Stimulated activated naive CD4-positive, alpha-beta T cell (primary cell): ENCODE measurements around the gene MCMBP.
A peak's percentile ranks its signal among the peaks of the same experiment; 100 is the strongest.
"Not testable (repeated sequence)": the region's sequence is repeated elsewhere in the genome, so short reads cannot be mapped to it uniquely, and the experiment has no call there.

Experiments used
- DNase-seq, 6 experiments: peaks; one replicate each; lab custom pipeline; 2025; lab: John Stamatoyannopoulos, UW

Gene MCMBP

DNA sequence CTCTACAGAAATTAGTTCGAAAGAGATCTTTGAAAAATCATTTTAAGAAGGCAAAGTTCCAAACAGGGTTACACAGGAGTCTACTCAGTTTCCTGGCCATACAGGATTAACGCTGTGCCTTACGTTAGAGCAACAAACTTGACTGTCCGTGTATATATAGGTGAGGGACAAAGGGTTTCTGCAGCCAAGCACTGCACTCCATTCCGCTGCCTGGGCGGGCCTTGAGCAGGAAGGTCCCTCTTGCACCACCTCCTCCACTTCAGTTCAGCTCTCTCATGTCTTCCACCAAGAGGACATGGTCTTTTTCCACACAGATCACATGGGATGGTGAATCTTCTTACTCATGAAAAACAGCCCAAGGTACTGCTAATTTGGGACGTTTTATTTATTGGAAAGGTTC is 43.2 kb downstream of the MCMBP start:
- DNase-seq: no peak

- no peak for DNase-seq
These were observed 45.2 kb downstream of the MCMBP start for GRCh38 chr10:119827430-119827829.

- no peak for DNase-seq
These were observed 45.9 kb downstream of the MCMBP start for GRCh38 chr10:119826771-119827170.

GRCh38 chr10:119824299-119824698 is 48.3 kb downstream of the MCMBP start:
- no peak for DNase-seq

- DNase-seq: no peak
These were observed 51.5 kb downstream of the MCMBP start for GRCh38 chr10:119821182-119821581.

- no peak for DNase-seq
These were observed 53.8 kb downstream of the MCMBP start for GRCh38 chr10:119818889-119819270.

DNA sequence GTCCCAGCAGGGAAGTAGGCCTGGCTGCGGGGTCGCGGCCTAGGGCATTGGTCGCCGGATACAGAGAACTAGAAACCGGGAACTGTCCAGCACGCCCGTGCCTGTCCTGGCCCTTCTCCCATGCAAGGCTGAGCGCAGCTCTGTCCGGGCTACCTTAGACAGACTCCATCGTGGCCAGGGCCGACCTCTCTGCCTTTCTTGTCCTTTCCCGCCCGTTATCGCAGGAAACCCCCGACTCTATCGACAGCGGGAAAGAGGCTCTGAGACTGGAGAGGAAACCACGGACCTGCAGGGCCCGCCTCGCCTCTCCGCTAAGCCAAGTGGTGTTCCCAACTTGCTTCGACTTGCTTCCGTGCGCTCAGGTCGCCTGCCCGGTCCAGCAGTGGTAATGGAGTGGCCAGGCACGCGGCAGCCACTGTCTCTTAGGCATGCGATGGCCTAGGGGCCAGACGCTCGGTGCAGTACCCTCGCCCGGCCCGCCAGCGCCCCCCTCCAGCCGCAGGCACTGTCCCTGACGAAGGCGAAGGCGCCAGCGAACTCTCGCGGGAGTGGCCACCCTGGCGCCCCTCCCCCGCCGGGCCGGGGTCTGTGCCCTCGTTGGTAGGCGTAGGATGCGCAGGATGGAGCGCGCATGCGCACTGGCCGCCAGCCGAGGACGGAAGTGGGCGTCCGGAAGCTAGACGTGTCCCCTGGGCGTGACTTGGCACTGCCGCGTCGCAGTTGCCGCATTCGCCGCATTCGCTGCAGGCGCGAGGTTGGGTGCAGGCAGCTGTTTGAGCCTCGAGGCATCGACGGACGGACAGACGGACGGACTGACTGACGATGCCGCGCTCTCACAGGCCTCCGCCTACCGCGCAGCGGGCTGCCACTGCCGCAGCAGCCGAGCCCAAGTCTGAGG is 54.4 kb downstream of the MCMBP start:
- peak in 1 of 6 experiments; percentile 8 for DNase-seq

- DNase-seq: no peak
These were observed 57.0 kb downstream of the MCMBP start for GRCh38 chr10:119815671-119816070.

GRCh38 chr10:119812684-119813083 is 60.0 kb downstream of the MCMBP start:
- no peak for DNase-seq

DNA sequence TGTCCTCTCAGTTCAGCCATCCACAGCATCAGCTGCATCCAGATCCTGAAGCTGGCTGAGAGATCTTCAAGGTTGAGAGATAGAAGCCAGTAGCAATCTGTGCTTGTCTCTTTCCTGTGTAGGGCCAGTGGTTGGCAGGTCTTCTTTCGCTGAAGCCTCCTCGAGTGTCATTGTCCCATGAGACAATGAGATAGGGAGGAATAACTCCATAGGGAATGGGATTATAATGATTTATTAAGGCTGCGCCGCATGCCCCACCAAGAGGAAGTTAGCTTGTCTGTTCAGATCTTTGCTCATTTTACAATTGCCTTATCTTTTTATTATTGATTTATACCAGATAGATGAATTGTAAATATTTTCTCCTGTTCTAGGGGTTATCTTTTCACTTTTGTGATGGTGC is 61.5 kb downstream of the MCMBP start:
- no peak for DNase-seq

- no peak for DNase-seq
These were observed 64.5 kb downstream of the MCMBP start for GRCh38 chr10:119807960-119808697.

- no peak for DNase-seq
These were observed 66.1 kb downstream of the MCMBP start for GRCh38 chr10:119806334-119807130.

- DNase-seq: no peak
These were observed 66.9 kb downstream of the MCMBP start for GRCh38 chr10:119805702-119806230.

DNA sequence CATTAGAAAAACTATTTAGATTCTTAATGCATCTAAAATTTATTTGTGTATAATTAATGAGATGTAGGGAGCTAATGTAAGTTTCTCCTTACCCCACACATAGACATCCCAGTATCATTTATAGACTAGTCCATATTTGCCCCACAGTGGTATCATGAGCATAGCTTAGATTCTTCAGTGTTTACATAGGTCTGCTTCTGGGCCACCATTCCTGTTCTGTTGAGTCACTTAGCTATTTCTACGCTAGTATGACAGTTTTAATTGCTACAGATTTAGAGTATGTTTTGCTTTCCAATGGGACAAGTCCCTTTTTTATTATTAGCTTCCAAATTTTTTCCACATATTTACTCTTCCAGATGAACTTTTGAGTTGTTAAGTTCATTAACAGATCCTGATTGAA is 69.4 kb downstream of the MCMBP start:
- no peak for DNase-seq

DNA sequence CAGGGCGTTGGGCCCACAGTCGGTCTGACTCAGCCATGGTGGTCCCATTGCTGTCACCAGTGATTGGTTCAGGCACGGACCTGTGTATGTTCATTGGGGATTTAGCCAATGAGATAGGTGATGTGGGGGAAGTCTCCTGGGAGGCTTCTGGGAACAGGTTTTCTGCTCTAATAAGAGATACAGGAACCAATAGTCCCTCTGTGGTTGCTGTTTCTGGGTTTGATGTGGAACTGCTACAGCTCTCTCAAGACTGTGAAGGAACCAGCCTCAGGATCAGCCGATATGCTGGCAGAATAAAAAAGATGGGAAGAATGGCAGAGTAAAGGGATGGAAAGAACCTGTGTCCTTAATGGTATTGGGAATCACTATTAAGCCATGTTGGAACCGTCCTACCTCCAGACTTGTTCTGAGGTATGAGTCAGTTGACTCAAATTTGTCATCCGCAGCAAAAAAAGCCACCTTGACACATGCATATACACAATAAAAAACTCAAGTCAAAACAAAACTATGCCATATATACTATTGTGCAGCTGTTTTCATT is 70.6 kb downstream of the MCMBP start:
- DNase-seq: no peak

GRCh38 chr10:119801176-119801575 is 71.5 kb downstream of the MCMBP start:
- no peak for DNase-seq

DNA sequence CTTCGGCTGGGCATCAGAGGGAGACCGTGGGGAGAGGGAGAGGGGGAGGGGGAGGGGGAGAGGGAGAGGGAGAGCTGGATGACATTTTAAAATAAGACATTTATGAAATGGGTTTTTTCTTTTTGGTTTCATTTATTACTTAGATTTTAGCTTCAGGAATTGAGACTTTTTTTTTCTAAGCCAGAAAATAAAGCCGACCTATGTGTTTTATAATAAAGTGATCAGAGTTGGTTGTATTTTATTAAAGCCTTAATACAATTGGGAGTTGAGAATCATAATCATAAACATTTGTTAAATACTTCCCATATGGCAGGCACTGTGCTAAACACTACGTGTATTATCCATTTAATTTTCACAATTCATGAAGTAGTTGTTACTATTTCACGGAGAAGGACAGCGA is 76.6 kb downstream of the MCMBP start:
- no peak for DNase-seq

GRCh38 chr10:119795101-119795500 is 77.5 kb downstream of the MCMBP start:
- not testable (repeated sequence) for DNase-seq

GRCh38 chr10:119786117-119786769 is 86.4 kb downstream of the MCMBP start:
- DNase-seq: no peak

DNA sequence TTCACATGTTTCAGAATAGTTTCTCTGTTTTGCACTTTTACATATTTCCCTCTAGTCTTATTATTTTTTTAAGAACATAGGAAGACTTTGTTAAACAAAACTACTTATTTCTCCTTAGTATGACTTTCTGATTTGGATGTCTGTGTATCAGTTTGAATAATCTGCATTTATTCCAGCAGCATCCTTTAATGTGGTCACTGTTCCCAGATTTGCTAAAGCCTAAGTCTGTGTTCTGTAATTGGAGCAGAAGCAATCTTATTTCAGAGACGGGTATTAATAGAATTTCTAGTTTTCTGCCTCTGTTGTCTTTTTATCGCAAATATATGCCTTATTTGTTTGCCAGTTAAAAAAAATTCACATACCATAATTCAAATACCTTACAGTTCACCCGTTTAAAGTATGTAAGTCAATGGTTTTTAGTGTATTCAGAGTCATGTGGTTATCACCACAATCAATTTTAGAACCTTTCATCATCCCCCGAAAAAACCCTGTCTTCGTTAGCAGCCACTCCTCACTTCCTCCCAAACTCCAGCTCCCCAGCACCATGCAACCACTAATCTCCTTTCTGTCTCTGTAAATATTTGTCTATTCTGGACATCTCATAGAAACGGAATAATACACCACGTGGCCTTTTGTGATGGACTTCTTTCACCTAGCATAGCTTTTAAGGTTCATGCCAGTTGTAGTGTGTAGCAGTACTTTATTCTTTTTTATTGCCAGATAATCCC is 88.1 kb downstream of the MCMBP start:
- DNase-seq: peak in 2 of 6 experiments; percentile 34

DNA sequence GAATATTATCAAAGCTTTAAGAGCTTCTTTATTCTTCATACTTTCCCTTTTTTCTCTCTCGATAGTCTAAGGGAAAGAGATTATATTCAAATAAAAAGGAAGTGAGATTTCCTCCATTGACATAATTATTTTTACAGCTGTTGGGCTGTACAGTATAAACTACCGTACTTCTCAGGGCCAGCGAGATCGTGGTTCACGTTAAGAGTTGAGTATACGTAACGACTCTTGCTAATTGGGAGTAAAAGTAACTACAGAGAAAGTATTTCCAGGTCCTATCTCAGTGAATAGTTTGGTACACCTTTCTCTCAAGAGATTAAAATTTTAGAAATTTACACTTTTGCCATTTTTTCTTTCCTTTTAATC is 89.0 kb downstream of the MCMBP start:
- DNase-seq: no peak
